Activated CD8-positive, alpha-beta T cell treated with anti-CD3 and anti-CD28 coated beads for 36 hours (primary cell): Measurements from ENCODE around the gene KPNA1. TPM values are rescaled to one million over a fixed set of nuclear protein-coding genes. Genes with fewer than 3 reads are reported as not detected.

Experiments used
- ATAC-seq: fragments of 200-7000 bp; cut with Tn5 transposase; one replicate; pipeline ENCODE4 v1.10.0; 2021; ENCODE audit warnings: mild to moderate bottlenecking, moderate library complexity
- CTCF ChIA-PET: fragments of 350-600 bp; sonication (Branson Sonifier 250); formaldehyde crosslinking; loops from one replicate; lab custom pipeline; 2021; ENCODE audit warnings: antibody characterized with exemption; lab: Charles Lee
- POLR2A ChIA-PET: fragments of 350-600 bp; sonication (Branson Sonifier 250); formaldehyde crosslinking; loops from one replicate; lab custom pipeline; 2021; ENCODE audit warnings: antibody characterized with exemption; lab: Charles Lee
- DNase-seq: peaks from one replicate; pipeline ENCODE4 v3.0.0-alpha.2; 2020
- H3K27ac Mint-ChIP-seq: one replicate; pipeline ENCODE4 v1.8.0; 2021; ENCODE audit warnings: mild to moderate bottlenecking, mixed read lengths
- H3K27me3 Mint-ChIP-seq: one replicate; pipeline ENCODE4 v1.8.0; 2021; ENCODE audit warnings: mixed read lengths
- H3K36me3 Mint-ChIP-seq: one replicate; pipeline ENCODE4 v1.8.0; 2021; ENCODE audit warnings: low read depth, mixed read lengths
- H3K4me1 Mint-ChIP-seq: one replicate; pipeline ENCODE4 v1.8.0; 2021; ENCODE audit warnings: low read depth, mixed read lengths
- H3K4me3 Mint-ChIP-seq: one replicate; pipeline ENCODE4 v1.8.0; 2021; ENCODE audit warnings: mild to moderate bottlenecking, moderate library complexity, mixed read lengths
- H3K9me3 Mint-ChIP-seq: one replicate; pipeline ENCODE4 v1.8.0; 2021; ENCODE audit warnings: mixed read lengths
- CTCF ChIP-seq: fragments of 200-600 bp; IDR thresholded peaks from one replicate; pipeline ENCODE4 v1.8.0; 2022; ENCODE audit warnings: antibody characterized with exemption, mild to moderate bottlenecking
- intact Hi-C: fragments of 100-400 bp; cut with micrococcal nuclease; formaldehyde crosslinking; loops from one replicate; pipeline ENCODE4 v1.10.0; 2022
- total RNA-seq, 2 experiments: library from RNA; stranded (reverse); gene quantifications; one replicate each; pipeline ENCODE4 v1.2.3, GENCODE V29; 2021

Gene KPNA1
- total RNA-seq, 2 experiments from 2014 or later = 46.6 to 47.4 TPM

- ATAC-seq (peak; percentile 43), DNase-seq (peak; percentile 77)
- no peaks in the 10 kb centered on the region for H3K9me3 Mint-ChIP-seq
- ChIA-PET CTCF (interaction anchor here (1.0 to 11.8 kb wide), 5 partner anchors 14 to 145 kb away, joined by 3 to 244 read pairs (median 5); partner anchors contain the start of genes PARP14 and WDR5B), POLR2A (interaction anchor here (1.2 to 1.7 kb wide), 2 partner anchors 18 to 119 kb away, joined by 3 to 8 read pairs; no protein-coding TSS in a partner anchor)
- peak; percentile 61 for TF ChIP-seq CTCF
- H3K27ac Mint-ChIP-seq = peak overlapping the region; percentile 14
- H3K36me3 Mint-ChIP-seq = peaks cover 27% of the 10 kb centered on the region
- intact Hi-C loops = loop anchor here (1.0 kb wide), 1 partner anchor 119 kb away; no protein-coding TSS in a partner anchor
- peaks cover 29% of the 10 kb centered on the region for H3K4me1 Mint-ChIP-seq
- no peak overlapping the region for H3K4me3 Mint-ChIP-seq
- no peaks in the 10 kb centered on the region for H3K27me3 Mint-ChIP-seq
These were observed 45.9 kb upstream of the KPNA1 start for GRCh38 chr3:122560680-122561079.

GRCh38 chr3:122559906-122560305 lies 45.2 kb upstream of the KPNA1 start:
- POLR2A ChIA-PET = interaction anchor here (0.7 to 1.1 kb wide), 2 partner anchors 44 to 142 kb away, joined by 3 read pairs; no protein-coding TSS in a partner anchor

DNA sequence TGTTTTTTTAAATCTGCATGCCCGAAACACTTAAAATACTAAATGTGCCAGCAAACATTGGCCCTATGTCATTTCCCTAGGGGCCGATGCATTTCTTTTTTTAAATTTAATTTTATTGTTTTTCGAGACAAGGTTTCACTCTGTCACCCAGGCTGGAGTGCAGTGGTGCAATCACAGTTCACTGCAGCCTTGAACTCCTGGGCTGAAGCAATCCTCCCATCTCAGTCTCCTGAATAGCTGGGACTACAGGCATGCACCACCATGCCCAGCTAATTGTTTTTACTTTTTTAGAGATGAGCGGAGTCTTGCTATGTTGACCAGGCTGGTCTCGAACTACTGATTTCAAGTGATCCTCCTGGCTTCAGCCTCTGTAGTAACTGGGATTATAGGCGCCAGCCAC lies 43.9 kb upstream of the KPNA1 start:
- H3K4me1 Mint-ChIP-seq = peaks cover 30% of the 10 kb centered on the region
- CTCF ChIA-PET = interaction anchor here (1.5 to 11.8 kb wide), 5 partner anchors 11 to 166 kb away, joined by 4 to 244 read pairs (median 9); partner anchors contain the start of gene PARP14

More at GRCh38 chr3:122559906-122560305, 45.2 kb upstream of the KPNA1 start:
- H3K27me3 Mint-ChIP-seq = no peaks in the 10 kb centered on the region
- CTCF ChIA-PET = interaction anchor here (0.9 to 11.8 kb wide), 6 partner anchors 19 to 167 kb away, joined by 3 to 244 read pairs (median 4); partner anchors contain the start of gene PARP14
- H3K4me3 Mint-ChIP-seq = no peak overlapping the region
- no peak overlapping the region for H3K27ac Mint-ChIP-seq
- peaks cover 32% of the 10 kb centered on the region for H3K36me3 Mint-ChIP-seq
- no peak for TF ChIP-seq CTCF
- peaks cover 29% of the 10 kb centered on the region for H3K4me1 Mint-ChIP-seq
- no peaks in the 10 kb centered on the region for H3K9me3 Mint-ChIP-seq
- no peak for DNase-seq
- no peak for ATAC-seq
- intact Hi-C loops = loop anchor here (1.0 kb wide), 1 partner anchor 119 kb away; no protein-coding TSS in a partner anchor

DNA sequence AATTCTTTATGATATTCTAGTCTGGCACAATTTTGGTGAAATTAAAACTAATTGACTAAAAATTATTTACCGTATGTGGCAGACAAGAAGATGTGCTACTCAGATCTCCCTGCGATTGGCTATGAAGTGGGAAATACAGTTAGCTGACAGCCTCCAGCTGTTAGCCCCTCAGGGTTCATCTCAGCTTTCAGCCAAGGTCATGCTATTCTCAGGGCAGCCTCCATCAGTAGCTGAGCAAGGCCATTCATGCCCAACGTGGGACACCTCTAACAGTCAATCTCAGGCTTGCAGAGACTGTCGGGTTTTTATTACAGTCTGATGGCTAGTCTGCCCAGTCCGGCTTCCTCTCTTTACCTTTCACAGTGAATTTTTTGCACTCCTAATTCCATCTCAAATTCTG lies 42.6 kb upstream of the KPNA1 start:
- H3K9me3 Mint-ChIP-seq = no peaks in the 10 kb centered on the region
- ATAC-seq (no peak), DNase-seq (no peak)
- peaks cover 22% of the 10 kb centered on the region for H3K4me1 Mint-ChIP-seq
- peaks cover 39% of the 10 kb centered on the region for H3K36me3 Mint-ChIP-seq
- no peak for TF ChIP-seq CTCF
- ChIA-PET POLR2A (interaction anchor here (0.6 to 4.0 kb wide), 3 partner anchors 7 to 122 kb away, joined by 3 to 15 read pairs (median 6); partner anchors contain the start of genes DTX3L and PARP9), CTCF (interaction anchor here (1.2 to 11.8 kb wide), 2 partner anchors 122 to 168 kb away, joined by 3 to 244 read pairs; partner anchors contain the start of gene PARP14)
- H3K4me3 Mint-ChIP-seq = no peak overlapping the region
- no peak overlapping the region for H3K27ac Mint-ChIP-seq
- intact Hi-C loops = no loop called here
- H3K27me3 Mint-ChIP-seq = no peaks in the 10 kb centered on the region

More for the DNA sequence above, 43.9 kb upstream of the KPNA1 start:
- Mint-ChIP-seq H3K4me3 (no peak overlapping the region), H3K9me3 (no peaks in the 10 kb centered on the region), H3K27ac (no peak overlapping the region), H3K27me3 (no peaks in the 10 kb centered on the region), H3K36me3 (peaks cover 36% of the 10 kb centered on the region)
- POLR2A ChIA-PET = interaction anchor here (1.2 kb wide), 2 partner anchors 13 to 121 kb away, joined by 3 to 4 read pairs; no protein-coding TSS in a partner anchor
- no peak for ATAC-seq
- TF ChIP-seq CTCF = no peak
- intact Hi-C loops = no loop called here
- DNase-seq = no peak
